T-helper 2 cell (primary cell): ENCODE results near the gene PHOX2A.

Experiments
- DNase-seq, 5 experiments: peaks; one replicate each; pipeline versions ENCODE4 v3.0.0 to v3.0.0-alpha.2; 2012 to 2022

PHOX2A gene

GRCh38 chr11:72247584-72247983 is 3.6 kb upstream of the PHOX2A start:
- DNase-seq = no peak

GRCh38 chr11:72245263-72245816 is 1.4 kb upstream of the PHOX2A start:
- no peak for DNase-seq

GRCh38 chr11:72244361-72245262 is 636 bp upstream of the PHOX2A start:
- no peak for DNase-seq

GRCh38 chr11:72243173-72244059 is 560 bp downstream of the PHOX2A start:
- DNase-seq = no peak

GRCh38 chr11:72242141-72242540 is 1.8 kb downstream of the PHOX2A start:
- no peak for DNase-seq

- no peak for DNase-seq
These were observed 2.6 kb downstream of the PHOX2A start for GRCh38 chr11:72241291-72241781.

- DNase-seq = no peak
These were observed 3.3 kb downstream of the PHOX2A start for GRCh38 chr11:72240461-72241290.

- DNase-seq = no peak
These were observed 4.0 kb downstream of the PHOX2A start for GRCh38 chr11:72239849-72240460.

GRCh38 chr11:72239313-72239848 is 4.6 kb downstream of the PHOX2A start:
- no peak for DNase-seq

GRCh38 chr11:72238492-72239312 is 5.3 kb downstream of the PHOX2A start:
- no peak for DNase-seq

GRCh38 chr11:72238040-72238450 is 5.9 kb downstream of the PHOX2A start:
- DNase-seq = peak in 4 of 5 experiments; percentile 11 to 69 (median 26)

- no peak for DNase-seq
These were observed 6.7 kb downstream of the PHOX2A start for GRCh38 chr11:72237112-72237931.

GRCh38 chr11:72236774-72237111 is 7.2 kb downstream of the PHOX2A start:
- no peak for DNase-seq

- no peak for DNase-seq
These were observed 7.8 kb downstream of the PHOX2A start for GRCh38 chr11:72236083-72236697.

- DNase-seq = no peak
These were observed 8.5 kb downstream of the PHOX2A start for GRCh38 chr11:72235351-72236057.

GRCh38 chr11:72234920-72235319 is 9.1 kb downstream of the PHOX2A start:
- DNase-seq = no peak

- no peak for DNase-seq
These were observed 9.5 kb downstream of the PHOX2A start for GRCh38 chr11:72234514-72234830.

- DNase-seq = no peak
These were observed 10.0 kb downstream of the PHOX2A start for GRCh38 chr11:72233773-72234513.
